ENCODE measurements around the gene SMAD3.

DNA sequence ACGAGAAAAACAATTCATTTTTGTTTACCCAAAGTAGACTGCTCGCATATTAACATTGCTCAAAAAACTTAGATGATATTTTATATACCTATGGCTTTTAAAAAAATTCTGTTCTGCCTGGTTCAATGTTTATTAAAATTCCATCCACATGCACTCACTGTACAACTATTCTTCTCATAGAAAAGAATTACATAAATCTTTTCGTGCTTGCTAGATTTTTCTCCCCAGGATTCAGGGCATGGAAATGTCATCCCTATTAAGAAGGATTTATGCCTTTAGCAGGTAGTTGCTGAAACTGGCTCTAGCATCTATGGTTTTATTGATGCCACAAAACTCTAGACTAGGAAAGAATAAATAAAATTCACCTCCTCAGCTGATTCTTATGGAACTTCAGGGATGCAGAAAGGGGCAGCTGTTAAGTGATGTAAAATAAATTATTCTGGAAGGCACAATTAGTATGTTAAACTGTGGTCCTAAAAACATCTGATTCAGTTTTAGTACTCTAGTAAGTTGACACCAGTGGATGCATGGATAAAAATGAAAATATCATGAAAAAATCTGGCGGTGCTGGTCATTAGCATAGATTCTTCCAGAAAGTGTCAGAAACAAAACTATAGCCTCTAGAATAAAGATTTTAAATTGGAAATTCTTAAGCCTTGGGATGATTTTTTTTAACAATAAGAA is 147.4 kb downstream of the SMAD3 start:
- TF ChIP-seq POLR2A (IDR thresholded peaks at IDR 0.05) (no peak), CTCF (IDR thresholded peaks at IDR 0.05) (no peak)
